Panc1 (cell line): ENCODE measurements around the gene PRUNE1. TPM values are rescaled to one million over a fixed set of nuclear protein-coding genes. Genes with fewer than 3 reads are reported as not detected.
A peak's percentile ranks its signal among the peaks of the same experiment; 100 is the strongest.

ENCODE experiments used
- ATAC-seq: fragments of 200-7000 bp; cut with Tn5 transposase; 2 replicates; pipeline ENCODE4 v1.9.1; 2020; ENCODE audit warnings: mild to moderate bottlenecking, moderate library complexity
- BruUV-seq: library from RNA; stranded (reverse); fragments of 400-500 nt; replicated peaks from 2 replicates; lab custom pipeline; 2021; lab: Mats Ljungman, UMichigan
- CTCF ChIA-PET: fragments of 300-600 bp; sonication (Branson Sonifier 250); formaldehyde crosslinking; loops from one replicate; lab custom pipeline; 2022; ENCODE audit warnings: antibody characterized with exemption; lab: Charles Lee
- POLR2A ChIA-PET: fragments of 300-600 bp; sonication (Branson Sonifier 250); formaldehyde crosslinking; loops from one replicate; lab custom pipeline; 2022; ENCODE audit warnings: antibody characterized with exemption; lab: Charles Lee
- DNase-seq: peaks from one replicate; pipeline ENCODE4 v3.0.0-alpha.2; 2010; ENCODE audit warnings: low read depth, low spot score
- H3K27ac ChIP-seq: 2 replicates; pipeline ENCODE4 v1.5.1; 2011; ENCODE audit warnings: mild to moderate bottlenecking, low read length, inconsistent platforms
- H3K27me3 ChIP-seq: fragments of 200-500 bp; sonication (Bioruptor generic); 2 replicates; pipeline ENCODE4 v1.6.0; 2014; ENCODE audit warnings: low read length, inconsistent platforms; ENCODE audit not compliant: control insufficient read depth, insufficient read depth
- H3K36me3 ChIP-seq: fragments of 200-500 bp; sonication (Bioruptor generic); 2 replicates; pipeline ENCODE4 v1.5.1; 2014; ENCODE audit warnings: inconsistent platforms, mild to moderate bottlenecking, low read length, moderate library complexity; ENCODE audit not compliant: control insufficient read depth, insufficient read depth
- H3K4me1 ChIP-seq: 2 replicates; pipeline ENCODE4 v1.5.1; 2011; ENCODE audit warnings: inconsistent platforms, mild to moderate bottlenecking, low read length, moderate library complexity; ENCODE audit not compliant: control insufficient read depth, insufficient read depth
- H3K4me3 ChIP-seq, 2 experiments: 2 replicates each; pipeline ENCODE4 v1.5.1; 2011 to 2012; ENCODE audit warnings: low read depth in 2 of 2, low read length in 2 of 2, mild to moderate bottlenecking in 2 of 2, inconsistent platforms in 1 of 2, moderate library complexity in 1 of 2
- H3K9me3 ChIP-seq: fragments of 200-500 bp; sonication (Bioruptor generic); 2 replicates; pipeline ENCODE4 v1.5.1; 2014; ENCODE audit warnings: low read depth, mild to moderate bottlenecking, inconsistent platforms, low read length, moderate library complexity; ENCODE audit not compliant: control insufficient read depth, insufficient read depth
- CTCF ChIP-seq: fragments of 450-650 bp; IDR thresholded peaks from 2 replicates; pipeline ENCODE4 v1.5.1; 2017; ENCODE audit warnings: mild to moderate bottlenecking
- POLR2AphosphoS5 ChIP-seq: IDR thresholded peaks from 2 replicates; pipeline ENCODE4 v1.6.1; 2012; ENCODE audit warnings: mild to moderate bottlenecking, low read depth, low read length, moderate library complexity
- REST ChIP-seq, 2 experiments: IDR thresholded peaks; 2 replicates each; pipeline ENCODE4 v1.6.1; 2011 to 2012; ENCODE audit warnings: low read depth in 2 of 2, control low read depth in 1 of 2, low read length in 1 of 2, mild to moderate bottlenecking in 1 of 2, moderate library complexity in 1 of 2; ENCODE audit not compliant: insufficient read depth in 1 of 2
- SIN3A ChIP-seq: IDR thresholded peaks from 2 replicates; pipeline ENCODE4 v1.6.1; 2012; ENCODE audit warnings: low read depth, mild to moderate bottlenecking, low read length, moderate library complexity, borderline replicate concordance; ENCODE audit not compliant: insufficient read depth
- TCF7L2 ChIP-seq: IDR thresholded peaks from 2 replicates; pipeline ENCODE4 v1.6.1; 2011; ENCODE audit warnings: mild to moderate bottlenecking, low read depth, low read length, inconsistent platforms
- in situ Hi-C: cut with HindIII; loops from 2 replicates; pipeline ENCODE4 v1.10.0; 2016; ENCODE audit warnings: low sequenced_read_pairs, low pct_unique_long_range_greater_than_20kb
- intact Hi-C: fragments of 100-400 bp; cut with micrococcal nuclease; formaldehyde crosslinking; loops from one replicate; pipeline ENCODE4 v1.10.0; 2022; ENCODE audit not compliant: unreplicated experiment
- total RNA-seq: library from RNA; stranded (reverse); gene quantifications from one replicate; pipeline ENCODE4 v1.2.1, GENCODE V29; 2021; ENCODE audit not compliant: unreplicated experiment

PRUNE1 gene
- total RNA-seq, 1 experiment from 2014 or later = 16.2 TPM

- BruUV-seq = no TSS peak
- intact Hi-C loops (no loop called here), in situ Hi-C loops (no loop called here)
- Histone ChIP-seq H3K4me1 (peaks cover 38% of the 10 kb centered on the region), H3K27me3 (no peaks in the 10 kb centered on the region), H3K4me3 (no peak overlapping the region), H3K36me3 (peaks cover 30% of the 10 kb centered on the region), H3K9me3 (no peaks in the 10 kb centered on the region), H3K27ac (no peak overlapping the region)
- no peak for TF ChIP-seq SIN3A
- DNase-seq (no peak), ATAC-seq (no peak)
- ChIA-PET POLR2A (no interaction called here), CTCF (no interaction called here)
Measured at GRCh38 chr1:150969626-150970025, 38.6 kb upstream of the PRUNE1 start.

GRCh38 chr1:150970808-150971582 lies 37.3 kb upstream of the PRUNE1 start:
- intact Hi-C loops (no loop called here), in situ Hi-C loops (no loop called here)
- BruUV-seq = no TSS peak
- peaks cover 24% of the 10 kb centered on the region for H3K36me3 ChIP-seq
- H3K27ac ChIP-seq = peak overlapping the region; percentile 96
- POLR2A ChIA-PET = interaction anchor here (0.5 to 0.7 kb wide), 2 partner anchors 45 to 419 kb away, joined by 3 to 4 read pairs; partner anchors contain the start of gene SETDB1
- H3K27me3 ChIP-seq = no peaks in the 10 kb centered on the region
- peak overlapping the region; percentile 81 to 89 for H3K4me3 ChIP-seq
- no peaks in the 10 kb centered on the region for H3K9me3 ChIP-seq
- ATAC-seq (no peak), DNase-seq (no peak)
- CTCF ChIA-PET = interaction anchor here (0.5 kb wide), 1 partner anchor 224 kb away, joined by 6 read pairs; no protein-coding TSS in a partner anchor
- peaks cover 39% of the 10 kb centered on the region for H3K4me1 ChIP-seq
- TF ChIP-seq CTCF (no peak), TCF7L2 (no peak), POLR2AphosphoS5 (no peak)

- no TSS peak for BruUV-seq
- peaks cover 20% of the 10 kb centered on the region for H3K36me3 ChIP-seq
- no peaks in the 10 kb centered on the region for H3K27me3 ChIP-seq
- H3K4me3 ChIP-seq = peak overlapping the region; percentile 81 to 89
- peak overlapping the region; percentile 96 for H3K27ac ChIP-seq
- no peaks in the 10 kb centered on the region for H3K9me3 ChIP-seq
- intact Hi-C loops (no loop called here), in situ Hi-C loops (no loop called here)
- CTCF ChIA-PET = no interaction called here
- no peak for DNase-seq
- no peak for ATAC-seq
- peaks cover 45% of the 10 kb centered on the region for H3K4me1 ChIP-seq
- no peak for TF ChIP-seq SIN3A
- no peak for TF ChIP-seq CTCF
- TF ChIP-seq REST (IDR thresholded peaks at IDR 0.05; ENCODE audit: insufficient read depth in 1 of 2, low read depth in 2 of 2, low read length in 1 of 2) = no peak
- 0 out of 2 replicates have a peak, but pooled peaks have one; percentile 36 for TF ChIP-seq TCF7L2
- TF ChIP-seq POLR2AphosphoS5 = no peak; the same call in 1 of the 2 replicates
- POLR2A ChIA-PET = no interaction called here
Measured at GRCh38 chr1:150971583-150972416, 36.4 kb upstream of the PRUNE1 start.
